SK-N-MC (cell line): Measurements from ENCODE around the gene SNX30.

Experiments used
- EZH2 ChIP-seq: fragments of 200-600 bp; sonication (generic); IDR thresholded peaks from one replicate; pipeline ENCODE4 v1.6.1; 2017; ENCODE audit warnings: antibody characterized with exemption
- FOXP2 ChIP-seq: optimal IDR thresholded peaks from 2 replicates; pipeline ENCODE3; 2011; ENCODE audit warnings: mild to moderate bottlenecking, moderate library complexity; ENCODE audit not compliant: insufficient read depth; ENCODE audit errors: extremely low read length, control extremely low read depth
- POLR2AphosphoS5 ChIP-seq: IDR thresholded peaks from 2 replicates; pipeline ENCODE4 v1.6.1; 2012; ENCODE audit warnings: mild to moderate bottlenecking, low read depth, low read length, borderline replicate concordance

DNA sequence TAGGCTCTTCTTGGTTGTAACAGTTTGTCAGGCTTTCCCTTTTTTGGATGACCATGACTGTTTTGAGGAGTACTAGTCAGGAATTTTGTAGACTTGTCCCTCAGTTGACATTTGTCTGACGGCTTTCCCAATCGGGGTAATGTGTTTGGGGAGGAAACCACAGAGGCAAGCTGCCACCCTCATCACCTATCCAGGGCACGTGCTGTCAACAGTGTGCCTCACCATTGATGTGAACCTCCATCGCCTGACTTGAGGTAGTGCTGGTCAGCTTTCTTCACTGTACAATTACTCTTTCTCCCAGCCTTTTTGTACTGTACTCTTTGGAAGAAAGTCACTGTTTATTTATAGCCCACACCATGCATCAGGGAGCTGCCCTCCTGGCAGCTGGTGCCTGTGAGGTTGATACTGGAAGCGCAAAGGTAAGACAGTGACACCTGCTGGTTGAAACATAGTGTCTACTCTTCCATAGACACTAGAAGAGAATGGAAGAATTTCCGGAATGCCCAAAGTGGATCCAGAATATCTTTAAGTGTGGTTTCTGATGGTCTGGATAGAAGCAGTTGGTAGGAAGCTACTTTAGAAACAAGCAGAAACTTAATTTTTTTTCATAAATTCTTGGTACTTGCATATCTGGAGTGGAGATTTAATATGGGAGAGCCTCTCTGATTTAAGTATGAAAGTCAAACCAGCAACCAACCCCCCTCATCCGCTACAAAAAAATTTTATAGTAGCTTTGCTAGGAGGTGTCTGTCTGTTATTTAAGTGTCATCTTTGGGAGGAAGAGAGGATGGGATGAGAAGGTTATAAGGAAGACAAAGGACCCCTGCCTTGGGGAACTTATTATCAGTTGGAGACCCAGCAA, 69.3 kb downstream of the SNX30 start:
- no peak for TF ChIP-seq EZH2
- no peak for TF ChIP-seq POLR2AphosphoS5
- TF ChIP-seq FOXP2, result no peak
